Measurements from ENCODE around the gene GRIK4. TPM values are rescaled to one million over a fixed set of nuclear protein-coding genes. Genes with fewer than 3 reads are reported as not detected.
A peak's percentile ranks its signal among the peaks of the same experiment; 100 is the strongest.

The GRIK4 gene
- total RNA-seq, 2 experiments from 2014 or later = 0.06 TPM; not detected in 1

DNA sequence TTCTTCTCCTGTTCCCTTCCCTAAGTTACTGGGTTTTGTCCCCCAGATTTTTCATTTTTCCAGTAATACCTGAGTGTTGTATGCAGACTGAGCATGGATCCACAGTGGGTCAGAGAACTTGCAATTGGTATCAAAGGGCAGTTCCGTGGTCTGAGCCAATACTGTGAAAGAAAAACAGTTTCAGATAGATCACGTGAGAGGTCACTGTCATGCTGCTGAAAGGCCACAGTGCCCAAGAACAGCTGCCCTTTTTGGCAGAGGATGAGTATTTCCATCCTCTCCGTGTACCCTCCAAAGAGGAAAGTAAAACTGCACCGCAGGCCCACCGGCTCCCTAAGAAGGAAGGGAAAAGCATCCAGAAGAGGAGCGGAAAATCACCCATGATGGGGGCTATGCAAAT is 439.3 kb downstream of the GRIK4 start:
- Histone ChIP-seq H3K9me2 (ENCODE audit: insufficient read depth, low read length) (no peaks in the 10 kb centered on the region), H3K9me3 (ENCODE audit: low read length) (no peaks in the 10 kb centered on the region), H3K27ac (ENCODE audit: low read depth, low read length, poor library complexity, severe bottlenecking) (no peak overlapping the region), H3K4me1 (ENCODE audit: insufficient read depth, low read length, poor library complexity, severe bottlenecking) (peaks cover 7% of the 10 kb centered on the region), H2AFZ (ENCODE audit: low read length) (no peak overlapping the region), H3K79me2 (ENCODE audit: insufficient read depth, low read depth, low read length) (no peaks in the 10 kb centered on the region), H4K20me1 (ENCODE audit: insufficient read depth, low read length) (no peaks in the 10 kb centered on the region), H3K4me2 (ENCODE audit: low read length) (no peak overlapping the region), H3K4me3 (ENCODE audit: low read depth, low read length, poor library complexity, severe bottlenecking) (no peak overlapping the region), H3K36me3 (ENCODE audit: insufficient read depth, low read length) (no peaks in the 10 kb centered on the region)
- intact Hi-C loops (cut with micrococcal nuclease; ENCODE audit: unreplicated experiment) = loop anchor here (10.0 kb wide), 3 partner anchors 164 to 286 kb away; no protein-coding TSS in a partner anchor
- TF ChIP-seq, protein P1, sequence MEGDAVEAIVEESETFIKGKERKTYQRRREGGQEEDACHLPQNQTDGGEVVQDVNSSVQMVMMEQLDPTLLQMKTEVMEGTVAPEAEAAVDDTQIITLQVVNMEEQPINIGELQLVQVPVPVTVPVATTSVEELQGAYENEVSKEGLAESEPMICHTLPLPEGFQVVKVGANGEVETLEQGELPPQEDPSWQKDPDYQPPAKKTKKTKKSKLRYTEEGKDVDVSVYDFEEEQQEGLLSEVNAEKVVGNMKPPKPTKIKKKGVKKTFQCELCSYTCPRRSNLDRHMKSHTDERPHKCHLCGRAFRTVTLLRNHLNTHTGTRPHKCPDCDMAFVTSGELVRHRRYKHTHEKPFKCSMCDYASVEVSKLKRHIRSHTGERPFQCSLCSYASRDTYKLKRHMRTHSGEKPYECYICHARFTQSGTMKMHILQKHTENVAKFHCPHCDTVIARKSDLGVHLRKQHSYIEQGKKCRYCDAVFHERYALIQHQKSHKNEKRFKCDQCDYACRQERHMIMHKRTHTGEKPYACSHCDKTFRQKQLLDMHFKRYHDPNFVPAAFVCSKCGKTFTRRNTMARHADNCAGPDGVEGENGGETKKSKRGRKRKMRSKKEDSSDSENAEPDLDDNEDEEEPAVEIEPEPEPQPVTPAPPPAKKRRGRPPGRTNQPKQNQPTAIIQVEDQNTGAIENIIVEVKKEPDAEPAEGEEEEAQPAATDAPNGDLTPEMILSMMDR (conservative IDR thresholded peaks at IDR 0.05; ENCODE audit: low read length) = no peak
- TF ChIP-seq EZH2phosphoT487 (IDR thresholded peaks at IDR 0.05; ENCODE audit: borderline replicate concordance, low read depth, low read length) = no peak
- no TSS peak for BruUV-seq (replicated peaks)
- POLR2A ChIA-PET = interaction anchor here (0.5 to 0.7 kb wide), 2 partner anchors 14 to 445 kb away, joined by 3 read pairs; no protein-coding TSS in a partner anchor
- CTCF ChIA-PET (ENCODE audit: unreplicated experiment) = no interaction called here
- no peak for DNase-seq (ENCODE audit: low spot score)

DNA sequence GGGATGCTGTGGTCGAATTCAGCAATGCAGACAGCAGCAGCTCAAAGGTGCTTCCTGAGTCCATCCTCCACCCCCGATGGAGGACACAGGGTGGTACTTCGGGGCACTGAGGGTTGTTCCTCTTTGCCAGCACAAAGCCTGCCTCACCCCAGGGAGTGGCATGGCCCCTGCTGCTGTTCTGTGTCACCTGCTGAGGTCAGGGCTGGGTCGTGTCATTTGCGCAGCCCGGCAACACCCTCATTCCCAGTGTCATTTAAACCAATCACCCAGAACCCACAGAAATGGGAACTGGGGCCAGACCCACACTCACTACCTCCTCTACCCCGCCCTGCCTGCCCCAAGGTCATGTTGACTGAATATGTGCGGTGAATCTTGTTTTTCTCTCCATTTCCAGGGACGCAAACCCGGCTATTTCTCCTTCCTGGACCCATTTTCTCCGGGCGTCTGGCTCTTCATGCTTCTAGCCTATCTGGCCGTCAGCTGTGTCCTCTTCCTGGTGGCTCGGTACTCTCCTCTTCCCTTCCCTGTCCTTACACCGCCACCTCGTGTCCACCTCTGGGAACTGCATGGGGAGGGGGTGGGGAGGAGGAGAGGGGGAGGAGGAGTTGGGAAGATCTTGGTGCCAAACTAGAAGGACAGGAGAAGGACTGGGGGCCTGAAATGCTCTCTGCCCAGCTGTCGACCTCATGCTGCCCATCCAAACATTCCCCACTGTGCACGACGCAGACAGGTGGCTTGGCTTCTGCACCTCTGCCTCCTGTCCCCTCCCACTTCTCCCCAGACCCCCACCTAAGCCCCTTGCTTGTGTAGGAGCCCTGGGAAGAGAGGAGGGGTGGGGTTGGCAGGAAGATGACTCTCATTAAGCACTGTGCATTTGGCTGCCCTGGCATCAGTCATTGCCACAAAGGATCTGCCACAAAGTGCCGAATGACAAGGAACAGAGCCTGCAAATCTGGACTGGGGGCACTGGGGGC is 441.2 kb downstream of the GRIK4 start:
- Histone ChIP-seq H3K4me3 (ENCODE audit: low read depth, low read length, poor library complexity, severe bottlenecking) (peak overlapping the region; percentile 43), H3K4me1 (ENCODE audit: insufficient read depth, low read length, poor library complexity, severe bottlenecking) (peaks cover 14% of the 10 kb centered on the region), H2AFZ (ENCODE audit: low read length) (peak overlapping the region; percentile 86), H3K4me2 (ENCODE audit: low read length) (peak overlapping the region; percentile 49), H3K36me3 (ENCODE audit: insufficient read depth, low read length) (no peaks in the 10 kb centered on the region), H3K9me2 (ENCODE audit: insufficient read depth, low read length) (no peaks in the 10 kb centered on the region), H3K79me2 (ENCODE audit: insufficient read depth, low read depth, low read length) (no peaks in the 10 kb centered on the region), H3K9me3 (ENCODE audit: low read length) (no peaks in the 10 kb centered on the region), H4K20me1 (ENCODE audit: insufficient read depth, low read length) (no peaks in the 10 kb centered on the region), H3K27ac (ENCODE audit: low read depth, low read length, poor library complexity, severe bottlenecking) (no peak overlapping the region)
- BruUV-seq (replicated peaks) = no TSS peak
- intact Hi-C loops (cut with micrococcal nuclease; ENCODE audit: unreplicated experiment) = loop anchor here (1.0 to 10.0 kb wide), 6 partner anchors 40 to 618 kb away; partner anchors contain the start of gene GRIK4
- TF ChIP-seq, protein P1 (conservative IDR thresholded peaks at IDR 0.05; ENCODE audit: low read length) = peak; percentile 90
- TF ChIP-seq EZH2phosphoT487 (IDR thresholded peaks at IDR 0.05; ENCODE audit: borderline replicate concordance, low read depth, low read length) = no peak
- peak; percentile 76 for DNase-seq (ENCODE audit: low spot score)
- POLR2A ChIA-PET = no interaction called here
- CTCF ChIA-PET (ENCODE audit: unreplicated experiment) = interaction anchor here (0.6 to 0.7 kb wide), 3 partner anchors 183 to 1309 kb away, joined by 3 read pairs; no protein-coding TSS in a partner anchor

Data from OCI-LY7 (cell line).